ENCODE data around the gene RPUSD1.

DNA sequence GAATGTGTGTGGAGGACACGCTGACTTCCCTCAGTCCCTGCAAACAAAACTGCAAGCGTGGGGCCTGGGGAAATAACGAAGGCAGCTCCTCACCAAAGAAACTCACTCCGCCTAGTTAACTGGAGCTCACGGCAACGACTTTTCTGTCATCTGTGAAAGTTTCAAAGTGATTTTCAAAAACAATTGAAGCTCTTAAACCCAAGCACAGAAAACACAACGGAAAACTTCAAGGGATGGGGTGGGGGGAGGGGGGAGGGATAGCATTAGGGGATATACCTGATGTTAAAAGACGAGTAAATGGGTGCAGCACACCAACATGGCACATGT, 15.5 kb upstream of the RPUSD1 start:
- TF ChIP-seq, protein P1, sequence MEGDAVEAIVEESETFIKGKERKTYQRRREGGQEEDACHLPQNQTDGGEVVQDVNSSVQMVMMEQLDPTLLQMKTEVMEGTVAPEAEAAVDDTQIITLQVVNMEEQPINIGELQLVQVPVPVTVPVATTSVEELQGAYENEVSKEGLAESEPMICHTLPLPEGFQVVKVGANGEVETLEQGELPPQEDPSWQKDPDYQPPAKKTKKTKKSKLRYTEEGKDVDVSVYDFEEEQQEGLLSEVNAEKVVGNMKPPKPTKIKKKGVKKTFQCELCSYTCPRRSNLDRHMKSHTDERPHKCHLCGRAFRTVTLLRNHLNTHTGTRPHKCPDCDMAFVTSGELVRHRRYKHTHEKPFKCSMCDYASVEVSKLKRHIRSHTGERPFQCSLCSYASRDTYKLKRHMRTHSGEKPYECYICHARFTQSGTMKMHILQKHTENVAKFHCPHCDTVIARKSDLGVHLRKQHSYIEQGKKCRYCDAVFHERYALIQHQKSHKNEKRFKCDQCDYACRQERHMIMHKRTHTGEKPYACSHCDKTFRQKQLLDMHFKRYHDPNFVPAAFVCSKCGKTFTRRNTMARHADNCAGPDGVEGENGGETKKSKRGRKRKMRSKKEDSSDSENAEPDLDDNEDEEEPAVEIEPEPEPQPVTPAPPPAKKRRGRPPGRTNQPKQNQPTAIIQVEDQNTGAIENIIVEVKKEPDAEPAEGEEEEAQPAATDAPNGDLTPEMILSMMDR (conservative IDR thresholded peaks at IDR 0.05), result no peak
- no peak for TF ChIP-seq EZH2 (IDR thresholded peaks at IDR 0.05; ENCODE audit: low read depth)

Measured in PC-9 (cell line).